Neural progenitor cell (in vitro differentiated cells): ENCODE data around the gene SLC5A12. TPM values are rescaled to one million over a fixed set of nuclear protein-coding genes. Genes with fewer than 3 reads are reported as not detected.
"Not testable (repeated sequence)": the region's sequence is repeated elsewhere in the genome, so short reads cannot be mapped to it uniquely, and the experiment has no call there.

Experiments used
- DNase-seq: peaks from one replicate; pipeline ENCODE4 v3.0.0-alpha.2; 2016; ENCODE audit warnings: low spot score
- H2AFZ ChIP-seq: fragments of 200-600 bp; sonication (generic); replicated peaks from 2 replicates; pipeline ENCODE4 v1.6.1; 2016; ENCODE audit warnings: antibody characterized with exemption
- H3F3A ChIP-seq: fragments of 200-600 bp; sonication (generic); 2 replicates; pipeline ENCODE4 v1.6.1; 2016; ENCODE audit warnings: antibody characterized with exemption, low read depth
- H3K27ac ChIP-seq: fragments of 200-600 bp; sonication (generic); 2 replicates; pipeline ENCODE4 v1.5.1; 2016; ENCODE audit warnings: mild to moderate bottlenecking
- H3K27me3 ChIP-seq: fragments of 200-600 bp; sonication (generic); 2 replicates; pipeline ENCODE4 v1.6.1; 2016; ENCODE audit warnings: mild to moderate bottlenecking, moderate library complexity
- H3K36me3 ChIP-seq: fragments of 200-600 bp; sonication (generic); 2 replicates; pipeline ENCODE4 v1.5.1; 2016
- H3K4me1 ChIP-seq: fragments of 200-600 bp; sonication (generic); 2 replicates; pipeline ENCODE4 v1.6.1; 2016; ENCODE audit warnings: mixed run types
- H3K4me2 ChIP-seq: fragments of 200-600 bp; sonication (generic); 2 replicates; pipeline ENCODE4 v1.6.1; 2016
- H3K4me3 ChIP-seq: fragments of 200-600 bp; sonication (generic); 2 replicates; pipeline ENCODE4 v1.5.1; 2016
- H3K79me2 ChIP-seq: fragments of 200-600 bp; sonication (generic); 2 replicates; pipeline ENCODE4 v1.6.1; 2016; ENCODE audit warnings: low read depth
- H3K9ac ChIP-seq: fragments of 200-600 bp; sonication (generic); 2 replicates; pipeline ENCODE4 v1.6.1; 2016
- H3K9me3 ChIP-seq: fragments of 200-600 bp; sonication (generic); 2 replicates; pipeline ENCODE4 v1.5.1; 2016; ENCODE audit warnings: low read depth
- H4K20me1 ChIP-seq: fragments of 200-600 bp; sonication (generic); 2 replicates; pipeline ENCODE4 v1.6.1; 2016; ENCODE audit warnings: low read depth
- H3K27ac Mint-ChIP-seq: 3 replicates; pipeline ENCODE4 v1.8.0; 2021; ENCODE audit warnings: mixed read lengths
- H3K27me3 Mint-ChIP-seq: 2 replicates; pipeline ENCODE4 v1.8.0; 2022; ENCODE audit warnings: low read depth, mild to moderate bottlenecking, inconsistent platforms, moderate library complexity, mixed read lengths; ENCODE audit not compliant: insufficient read depth
- H3K36me3 Mint-ChIP-seq: 3 replicates; pipeline ENCODE4 v1.8.0; 2021; ENCODE audit warnings: mixed read lengths
- H3K4me1 Mint-ChIP-seq: 3 replicates; pipeline ENCODE4 v1.8.0; 2021; ENCODE audit warnings: mixed read lengths
- H3K4me3 Mint-ChIP-seq: 3 replicates; pipeline ENCODE4 v1.8.0; 2021; ENCODE audit warnings: mild to moderate bottlenecking, moderate library complexity, mixed read lengths
- H3K9me3 Mint-ChIP-seq: 3 replicates; pipeline ENCODE4 v1.8.0; 2020; ENCODE audit warnings: mixed read lengths
- CTCF ChIP-seq: fragments of 200-600 bp; sonication (generic); IDR thresholded peaks from 2 replicates; pipeline ENCODE4 v1.5.1; 2017; ENCODE audit warnings: antibody characterized with exemption, mild to moderate bottlenecking
- EZH2 ChIP-seq: fragments of 200-600 bp; sonication (generic); IDR thresholded peaks from 2 replicates; pipeline ENCODE4 v1.6.1; 2017; ENCODE audit warnings: antibody characterized with exemption, mild to moderate bottlenecking, moderate library complexity
- EZH2phosphoT487 ChIP-seq: fragments of 200-600 bp; sonication (generic); IDR thresholded peaks from 2 replicates; pipeline ENCODE4 v1.6.1; 2017; ENCODE audit warnings: antibody characterized with exemption
- total RNA-seq: library from RNA; depleted of rRNA; stranded (reverse); fragments of >200 nt; gene quantifications from 2 replicates; pipeline ENCODE4 v1.2.3, GENCODE V29; 2015; ENCODE audit warnings: low replicate concordance

Gene SLC5A12
- total RNA-seq, 1 donor from 2014 or later: 4.9 TPM

- H3K36me3 Mint-ChIP-seq: no peaks in the 10 kb centered on the region
- no peaks in the 10 kb centered on the region for H3K36me3 ChIP-seq
- no peak overlapping the region for H3K4me2 ChIP-seq
- H3K4me3 ChIP-seq: no peak overlapping the region
- TF ChIP-seq EZH2 (no peak), EZH2phosphoT487 (no peak), CTCF (no peak)
- no peak overlapping the region for H3K4me3 Mint-ChIP-seq
- no peaks in the 10 kb centered on the region for H4K20me1 ChIP-seq
- H3K4me1 ChIP-seq: no peaks in the 10 kb centered on the region
- H3K79me2 ChIP-seq: no peaks in the 10 kb centered on the region
- H3K27ac ChIP-seq: no peak overlapping the region
- H3K27ac Mint-ChIP-seq: no peak overlapping the region
- no peak overlapping the region for H3K9ac ChIP-seq
- H3K9me3 Mint-ChIP-seq: no peaks in the 10 kb centered on the region
- peaks cover 31% of the 10 kb centered on the region for H3K27me3 ChIP-seq
- H3K9me3 ChIP-seq: no peaks in the 10 kb centered on the region
- no peaks in the 10 kb centered on the region for H3F3A ChIP-seq
- H3K27me3 Mint-ChIP-seq: no peaks in the 10 kb centered on the region
- no peak for DNase-seq
- H2AFZ ChIP-seq: no peak overlapping the region
- H3K4me1 Mint-ChIP-seq: no peaks in the 10 kb centered on the region
These were observed 69.9 kb downstream of the SLC5A12 start for GRCh38 chr11:26651916-26652315.

DNA sequence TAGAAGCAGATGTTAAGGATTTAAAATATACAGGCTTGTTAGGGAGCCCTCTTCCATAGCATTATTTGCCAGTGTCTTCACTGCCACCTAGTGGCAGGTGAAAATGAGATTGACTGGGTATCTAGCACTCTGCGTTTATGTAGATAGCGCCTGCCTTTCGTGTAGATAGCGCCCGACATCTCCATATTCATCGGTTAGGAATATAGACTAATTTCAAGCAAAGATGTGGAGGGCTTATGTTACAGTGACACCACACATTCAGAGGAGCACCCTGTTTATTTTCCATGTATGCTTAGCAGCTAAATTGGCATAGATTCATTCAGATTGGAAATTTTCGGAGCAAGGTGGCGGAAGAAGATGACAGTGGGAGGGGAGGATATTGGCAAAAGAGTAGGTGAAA is 72.0 kb downstream of the SLC5A12 start:
- no peak overlapping the region for H3K27ac Mint-ChIP-seq
- H3K27ac ChIP-seq: no peak overlapping the region
- H2AFZ ChIP-seq: peak overlapping the region; percentile 21
- H3K36me3 Mint-ChIP-seq: no peaks in the 10 kb centered on the region
- peaks cover 31% of the 10 kb centered on the region for H3K27me3 ChIP-seq
- H3K9me3 ChIP-seq: no peaks in the 10 kb centered on the region
- no peaks in the 10 kb centered on the region for H3K4me1 Mint-ChIP-seq
- H3K9ac ChIP-seq: no peak overlapping the region
- no peaks in the 10 kb centered on the region for H3K9me3 Mint-ChIP-seq
- TF ChIP-seq CTCF (peak; percentile 90), EZH2 (no peak)
- no peaks in the 10 kb centered on the region for H3F3A ChIP-seq
- no peaks in the 10 kb centered on the region for H3K27me3 Mint-ChIP-seq
- H4K20me1 ChIP-seq: no peaks in the 10 kb centered on the region
- no peak overlapping the region for H3K4me3 ChIP-seq
- no peaks in the 10 kb centered on the region for H3K79me2 ChIP-seq
- peak; percentile 86 for DNase-seq
- peak overlapping the region; percentile 30 for H3K4me2 ChIP-seq
- H3K4me3 Mint-ChIP-seq: no peak overlapping the region
- no peaks in the 10 kb centered on the region for H3K4me1 ChIP-seq
- H3K36me3 ChIP-seq: no peaks in the 10 kb centered on the region

DNA sequence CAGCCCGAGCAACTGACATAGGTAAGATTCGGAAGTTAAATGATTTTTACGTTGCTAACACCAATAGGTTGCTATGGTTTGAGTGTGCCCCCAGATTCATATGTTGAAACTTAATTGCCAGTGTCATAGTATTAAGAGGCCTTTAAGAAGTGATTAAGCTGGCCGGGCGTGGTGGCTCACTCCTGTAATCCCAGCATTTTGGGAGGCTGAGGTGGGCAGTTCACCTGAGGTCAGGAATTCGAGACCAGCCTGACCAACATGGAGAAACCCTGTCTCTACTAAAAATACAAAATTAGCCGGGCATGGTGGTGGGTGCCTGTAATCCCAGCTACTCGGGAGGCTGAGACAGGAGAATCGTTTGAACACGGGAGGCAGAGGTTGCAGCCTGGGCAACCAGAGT is 78.5 kb downstream of the SLC5A12 start:
- not testable (repeated sequence) for H3K9me3 Mint-ChIP-seq, H3K27ac Mint-ChIP-seq, H3K9ac ChIP-seq, H3K79me2 ChIP-seq, H3K4me3 ChIP-seq, DNase-seq, H3K36me3 ChIP-seq, H3F3A ChIP-seq, H3K4me1 Mint-ChIP-seq, H3K4me3 Mint-ChIP-seq, H3K27me3 Mint-ChIP-seq, H3K9me3 ChIP-seq, H3K4me1 ChIP-seq, H4K20me1 ChIP-seq, H2AFZ ChIP-seq, H3K27ac ChIP-seq, H3K27me3 ChIP-seq, H3K36me3 Mint-ChIP-seq, H3K4me2 ChIP-seq

DNA sequence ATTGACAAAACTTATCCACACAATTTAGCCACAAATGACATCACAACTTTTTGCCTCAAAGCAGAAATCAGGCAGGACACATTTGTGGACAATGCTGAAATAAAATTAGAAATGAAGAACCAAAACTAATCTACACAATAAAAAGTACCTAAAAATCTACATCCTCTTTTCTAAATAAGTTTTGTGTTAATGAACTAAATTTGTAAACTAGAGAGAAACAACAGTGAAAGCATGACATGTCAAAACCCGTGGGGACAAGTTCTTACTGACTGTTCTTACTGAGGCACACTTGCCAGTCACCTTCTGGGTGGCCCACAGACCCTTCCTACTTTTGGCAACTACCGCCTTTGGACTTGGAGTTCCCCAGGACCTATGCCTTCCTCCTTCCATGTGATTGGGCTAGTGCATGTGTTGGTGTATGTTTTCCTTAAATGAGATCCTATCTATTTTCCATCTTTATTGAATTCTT is 89.1 kb downstream of the SLC5A12 start:
- Mint-ChIP-seq H3K27ac (no peak overlapping the region), H3K9me3 (no peaks in the 10 kb centered on the region), H3K27me3 (no peaks in the 10 kb centered on the region), H3K36me3 (no peaks in the 10 kb centered on the region), H3K4me3 (no peak overlapping the region), H3K4me1 (no peaks in the 10 kb centered on the region)
- no peaks in the 10 kb centered on the region for H3K27me3 ChIP-seq
- no peak overlapping the region for H3K27ac ChIP-seq
- no peak overlapping the region for H3K4me2 ChIP-seq
- no peaks in the 10 kb centered on the region for H3K9me3 ChIP-seq
- H3K79me2 ChIP-seq: no peaks in the 10 kb centered on the region
- no peaks in the 10 kb centered on the region for H3K4me1 ChIP-seq
- TF ChIP-seq CTCF: no peak
- H3K9ac ChIP-seq: no peak overlapping the region
- no peaks in the 10 kb centered on the region for H3F3A ChIP-seq
- H3K4me3 ChIP-seq: no peak overlapping the region
- no peak for DNase-seq
- H3K36me3 ChIP-seq: no peaks in the 10 kb centered on the region
- H4K20me1 ChIP-seq: no peaks in the 10 kb centered on the region
- no peak overlapping the region for H2AFZ ChIP-seq
